Naive thymus-derived CD8-positive, alpha-beta T cell (primary cell): Measurements from ENCODE around the gene CCNT2. TPM values are rescaled to one million over a fixed set of nuclear protein-coding genes. Genes with fewer than 3 reads are reported as not detected.
"Not testable (repeated sequence)": the region's sequence is repeated elsewhere in the genome, so short reads cannot be mapped to it uniquely, and the experiment has no call there.

ENCODE experiments used
- ATAC-seq, 2 donors: fragments of 150-1000 bp; cut with Tn5 transposase in 1 of 2; sonication (Bioruptor Pico), chemical (Tn5 transposase) in 1 of 2; 1 replicate in 1 of 2; 2 replicates in 1 of 2; pipeline ENCODE4 v1.10.0; 2021; ENCODE audit warnings: mild to moderate bottlenecking in 2 of 2, moderate library complexity in 2 of 2
- POLR2A ChIA-PET: fragments of 350-600 bp; sonication (Branson Sonifier 250); formaldehyde crosslinking; loops from one replicate; lab custom pipeline; 2021; ENCODE audit warnings: antibody characterized with exemption; lab: Charles Lee
- DNase-seq, 10 donors: peaks; one replicate each; pipeline versions ENCODE4 v3.0.0 to v3.0.0-alpha.2; 2020 to 2022
- H3K27ac Mint-ChIP-seq, 10 donors: one replicate each; pipeline ENCODE4 v1.8.0; 2020 to 2022; ENCODE audit warnings: mild to moderate bottlenecking in 10 of 10, mixed read lengths in 10 of 10, moderate library complexity in 4 of 10, inconsistent platforms in 1 of 10
- H3K27me3 Mint-ChIP-seq, 5 donors: one replicate each; pipeline ENCODE4 v1.8.0; 2021 to 2022; ENCODE audit warnings: mixed read lengths in 5 of 5
- H3K36me3 Mint-ChIP-seq, 3 donors: one replicate each; pipeline ENCODE4 v1.8.0; 2020 to 2022; ENCODE audit warnings: mixed read lengths in 3 of 3, mild to moderate bottlenecking in 2 of 3, inconsistent platforms in 1 of 3
- H3K4me1 Mint-ChIP-seq, 4 donors: one replicate each; pipeline ENCODE4 v1.8.0; 2021 to 2022; ENCODE audit warnings: mixed read lengths in 4 of 4
- H3K4me3 Mint-ChIP-seq, 10 donors: one replicate each; pipeline ENCODE4 v1.8.0; 2020 to 2022; ENCODE audit warnings: mild to moderate bottlenecking in 10 of 10, mixed read lengths in 10 of 10, moderate library complexity in 6 of 10, inconsistent platforms in 1 of 10
- H3K9me3 Mint-ChIP-seq, 9 donors: one replicate each; pipeline ENCODE4 v1.8.0; 2020 to 2022; ENCODE audit warnings: mixed read lengths in 9 of 9, mild to moderate bottlenecking in 3 of 9, inconsistent platforms in 1 of 9, moderate library complexity in 1 of 9
- polyA plus RNA-seq, 3 donors: library from polyadenylated mRNA; unstranded; fragments of 300-500 nt; fragmentation: Illumina TruSeq; gene quantifications; one replicate each; pipeline ENCODE4 v1.2.3, GENCODE V29; 2021
- total RNA-seq, 8 experiments: library from RNA in 2 of 8; stranded (reverse) in 2 of 8; gene quantifications; one replicate each; pipeline ENCODE4 v1.2.3 and lab custom pipeline; 2021 to 2026

Gene CCNT2
- total and polyA plus RNA-seq, 5 experiments from 2014 or later, result 17.5 to 80.1 (median 21.9) TPM

GRCh38 chr2:134903701-134904100 lies 14.9 kb upstream of the CCNT2 start:
- DNase-seq, H3K27me3 Mint-ChIP-seq, H3K27ac Mint-ChIP-seq, H3K4me3 Mint-ChIP-seq, ATAC-seq, POLR2A ChIA-PET, H3K4me1 Mint-ChIP-seq: not testable (repeated sequence)
- peaks cover 0 to 14% (median 3%) of the 10 kb centered on the region in 9 donors for H3K9me3 Mint-ChIP-seq
- H3K36me3 Mint-ChIP-seq, result peaks cover 0 to 16% (median 12%) of the 10 kb centered on the region in 3 donors

GRCh38 chr2:134905168-134905567 lies 13.5 kb upstream of the CCNT2 start:
- DNase-seq, result no peak
- peaks cover 0 to 3% (median 0%) of the 10 kb centered on the region in 4 donors for H3K4me1 Mint-ChIP-seq
- peaks cover 0 to 18% (median 6%) of the 10 kb centered on the region in 9 donors for H3K9me3 Mint-ChIP-seq
- H3K36me3 Mint-ChIP-seq, result peaks cover 0 to 20% (median 14%) of the 10 kb centered on the region in 3 donors
- ATAC-seq, result no peak
- peaks cover 0 to 3% (median 0%) of the 10 kb centered on the region in 5 donors for H3K27me3 Mint-ChIP-seq
- POLR2A ChIA-PET, result no interaction called here
- no peak overlapping the region for H3K4me3 Mint-ChIP-seq
- H3K27ac Mint-ChIP-seq, result no peak overlapping the region

GRCh38 chr2:134906726-134907125 lies 11.9 kb upstream of the CCNT2 start:
- Mint-ChIP-seq H3K9me3 (peaks cover 0 to 18% (median 6%) of the 10 kb centered on the region in 9 donors), H3K27me3 (peaks cover 0 to 3% (median 0%) of the 10 kb centered on the region in 5 donors), H3K4me3 (no peak overlapping the region), H3K36me3 (peaks cover 0 to 20% (median 14%) of the 10 kb centered on the region in 3 donors), H3K27ac (no peak overlapping the region), H3K4me1 (peaks cover 0 to 3% (median 0%) of the 10 kb centered on the region in 4 donors)
- POLR2A ChIA-PET, result no interaction called here
- DNase-seq, result no peak
- ATAC-seq, result no peak

DNA sequence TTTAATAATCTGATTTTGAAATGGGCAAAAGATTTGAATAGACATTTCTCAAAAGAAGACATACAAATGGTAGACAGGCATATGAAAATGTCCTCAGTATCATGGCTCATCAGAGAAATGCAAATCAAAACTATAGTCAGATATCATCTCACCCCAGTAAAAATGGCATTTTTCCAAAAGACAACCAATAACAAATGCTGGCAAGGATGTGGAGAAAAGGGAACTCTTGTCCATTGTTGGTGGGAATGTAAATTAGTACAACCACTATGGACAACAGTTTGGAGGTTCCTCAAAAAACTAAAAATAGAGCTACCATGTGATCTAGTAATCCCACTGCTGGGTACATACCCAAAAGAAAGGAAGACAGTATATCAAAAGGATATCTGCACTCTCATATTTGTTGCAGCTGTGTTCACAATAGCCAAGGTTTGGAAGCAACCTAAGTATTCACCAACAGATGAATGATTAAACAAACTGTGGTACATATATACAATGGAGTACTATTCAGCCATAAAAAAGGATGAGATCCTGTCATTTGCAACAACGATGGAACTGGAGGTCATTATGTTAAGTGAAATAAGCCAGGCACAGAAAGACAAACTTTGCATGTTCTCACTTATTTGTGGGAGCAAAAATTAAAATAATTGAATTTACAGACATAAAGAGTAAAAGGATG lies 11.0 kb upstream of the CCNT2 start:
- ATAC-seq, H3K27ac Mint-ChIP-seq, POLR2A ChIA-PET, H3K4me1 Mint-ChIP-seq, DNase-seq, H3K27me3 Mint-ChIP-seq, H3K4me3 Mint-ChIP-seq: not testable (repeated sequence)
- H3K36me3 Mint-ChIP-seq, result peaks cover 0 to 20% (median 17%) of the 10 kb centered on the region in 3 donors
- H3K9me3 Mint-ChIP-seq, result peaks cover 0 to 23% (median 6%) of the 10 kb centered on the region in 9 donors

- DNase-seq (no peak), ATAC-seq (no peak)
- Mint-ChIP-seq H3K27me3 (peaks cover 0 to 3% (median 0%) of the 10 kb centered on the region in 5 donors), H3K4me3 (no peak overlapping the region), H3K4me1 (peaks cover 0 to 1% (median 0%) of the 10 kb centered on the region in 4 donors), H3K27ac (no peak overlapping the region), H3K9me3 (peaks cover 0 to 32% (median 6%) of the 10 kb centered on the region in 9 donors), H3K36me3 (peaks cover 0 to 21% (median 21%) of the 10 kb centered on the region in 3 donors)
- POLR2A ChIA-PET, result no interaction called here
These were observed 7.7 kb upstream of the CCNT2 start for GRCh38 chr2:134910763-134911399.

DNA sequence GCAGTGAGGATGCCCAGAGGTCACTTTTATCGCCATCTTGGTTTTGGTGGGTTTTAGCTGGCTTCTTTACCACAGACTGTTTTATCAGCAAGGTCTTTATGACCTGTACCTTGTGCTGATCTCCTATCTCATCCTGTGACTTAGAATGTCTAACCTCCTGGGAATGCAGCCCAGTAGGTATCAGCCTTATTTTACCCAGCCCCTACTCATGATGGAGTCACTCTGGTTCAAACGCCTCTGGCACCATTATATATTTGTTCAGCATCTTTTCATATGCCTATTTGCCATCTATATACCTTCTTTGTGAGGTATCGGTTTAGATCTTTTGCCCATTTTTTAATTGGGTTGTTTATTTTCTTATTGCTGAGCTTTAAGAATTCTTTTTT lies 7.2 kb upstream of the CCNT2 start:
- H3K4me3 Mint-ChIP-seq, result no peak overlapping the region
- peaks cover 0 to 21% (median 21%) of the 10 kb centered on the region in 3 donors for H3K36me3 Mint-ChIP-seq
- H3K4me1 Mint-ChIP-seq, result peaks cover 0 to 1% (median 0%) of the 10 kb centered on the region in 4 donors
- no peak overlapping the region for H3K27ac Mint-ChIP-seq
- ATAC-seq, result no peak
- H3K27me3 Mint-ChIP-seq, result peaks cover 0 to 3% (median 0%) of the 10 kb centered on the region in 5 donors
- H3K9me3 Mint-ChIP-seq, result peaks cover 0 to 32% (median 6%) of the 10 kb centered on the region in 9 donors
- DNase-seq, result no peak
- POLR2A ChIA-PET, result no interaction called here

DNA sequence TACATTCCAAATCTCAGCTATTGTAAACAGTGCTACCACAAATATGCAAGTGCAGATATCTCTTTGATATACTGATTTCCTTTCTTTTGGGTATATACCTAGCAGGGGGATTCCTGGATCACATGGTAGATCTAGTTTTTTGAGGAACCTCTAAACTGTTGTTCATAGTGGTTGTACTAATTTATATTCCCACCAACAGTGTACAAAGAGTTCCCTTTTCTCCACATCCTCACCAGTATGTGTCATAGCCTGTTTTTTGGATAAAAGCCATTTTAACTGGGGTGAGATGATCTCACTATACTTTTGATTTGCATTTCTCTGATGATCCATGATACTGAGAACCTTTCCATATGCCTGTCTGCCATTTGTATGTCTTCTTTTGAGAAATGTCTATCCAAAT lies 6.3 kb upstream of the CCNT2 start:
- ATAC-seq, result no peak
- H3K9me3 Mint-ChIP-seq, result peaks cover 0 to 26% (median 6%) of the 10 kb centered on the region in 9 donors

GRCh38 chr2:134917360-134917865 lies 1.2 kb upstream of the CCNT2 start:
- H3K9me3 Mint-ChIP-seq, result peaks cover 0 to 9% (median 0%) of the 10 kb centered on the region in 9 donors
- H3K4me3 Mint-ChIP-seq, result peak overlapping the region; percentile 91 to 99 (median 97)
- peaks cover 7 to 13% (median 9%) of the 10 kb centered on the region in 3 donors for H3K36me3 Mint-ChIP-seq
- H3K27ac Mint-ChIP-seq, result peak overlapping the region; percentile 95 to 100 (median 99)
- peak in 3 of 10 donors; percentile 4 to 61 (median 11) for DNase-seq
- POLR2A ChIA-PET, result interaction anchor here (0.6 to 1.8 kb wide), 7 partner anchors 247 to 958 kb away, joined by 3 to 14 read pairs (median 5); partner anchors contain the start of genes R3HDM1 and ZRANB3
- peaks cover 12 to 50% (median 30%) of the 10 kb centered on the region in 4 donors for H3K4me1 Mint-ChIP-seq
- H3K27me3 Mint-ChIP-seq, result peaks cover 0 to 3% (median 0%) of the 10 kb centered on the region in 5 donors
- ATAC-seq, result no peak

More for the DNA sequence above, 6.3 kb upstream of the CCNT2 start:
- Mint-ChIP-seq H3K36me3 (peaks cover 0 to 17% (median 16%) of the 10 kb centered on the region in 3 donors), H3K27me3 (peaks cover 0 to 3% (median 0%) of the 10 kb centered on the region in 5 donors), H3K4me3 (no peak overlapping the region), H3K27ac (no peak overlapping the region), H3K4me1 (peaks cover 0 to 8% (median 4%) of the 10 kb centered on the region in 4 donors)
- POLR2A ChIA-PET, result no interaction called here
- no peak for DNase-seq

GRCh38 chr2:134917888-134918525 lies 615 bp upstream of the CCNT2 start:
- peaks cover 0 to 3% (median 0%) of the 10 kb centered on the region in 5 donors for H3K27me3 Mint-ChIP-seq
- DNase-seq, result peak in 9 of 10 donors; percentile 77 to 92 (median 88)
- H3K4me3 Mint-ChIP-seq, result peak overlapping the region; percentile 91 to 99 (median 97)
- peaks cover 0 to 8% (median 0%) of the 10 kb centered on the region in 9 donors for H3K9me3 Mint-ChIP-seq
- POLR2A ChIA-PET, result interaction anchor here (0.6 to 1.8 kb wide), 13 partner anchors 28 to 958 kb away, joined by 3 to 14 read pairs (median 5); partner anchors contain the start of genes R3HDM1, RAB3GAP1 and ZRANB3
- H3K27ac Mint-ChIP-seq, result peak overlapping the region; percentile 95 to 100 (median 99)
- peaks cover 7 to 13% (median 13%) of the 10 kb centered on the region in 3 donors for H3K36me3 Mint-ChIP-seq
- peak; percentile 78 to 79 for ATAC-seq
- H3K4me1 Mint-ChIP-seq, result peaks cover 15 to 56% (median 36%) of the 10 kb centered on the region in 4 donors

GRCh38 chr2:134919341-134920210 lies 954 bp downstream of the CCNT2 start:
- H3K9me3 Mint-ChIP-seq, result no peaks in the 10 kb centered on the region
- peak overlapping the region; percentile 95 to 100 (median 99) for H3K27ac Mint-ChIP-seq
- H3K4me3 Mint-ChIP-seq, result peak overlapping the region; percentile 91 to 99 (median 97)
- ATAC-seq (no peak), DNase-seq (peak; percentile 16 to 65 (median 31))
- H3K27me3 Mint-ChIP-seq, result peaks cover 0 to 3% (median 0%) of the 10 kb centered on the region in 5 donors
- H3K36me3 Mint-ChIP-seq, result peaks cover 5 to 27% (median 10%) of the 10 kb centered on the region in 3 donors
- POLR2A ChIA-PET, result interaction anchor here (0.6 to 1.8 kb wide), 8 partner anchors 26 to 956 kb away, joined by 3 to 7 read pairs (median 4); partner anchors contain the start of genes R3HDM1, RAB3GAP1 and ZRANB3
- H3K4me1 Mint-ChIP-seq, result peaks cover 20 to 69% (median 50%) of the 10 kb centered on the region in 4 donors

- ATAC-seq, result no peak
- peak overlapping the region in 9 of 10 donors; percentile 1 to 74 (median 46) for H3K4me3 Mint-ChIP-seq
- peaks cover 2 to 55% (median 5%) of the 10 kb centered on the region in 3 donors for H3K36me3 Mint-ChIP-seq
- H3K27me3 Mint-ChIP-seq, result no peaks in the 10 kb centered on the region
- no peak for DNase-seq
- H3K27ac Mint-ChIP-seq, result peak overlapping the region in 3 of 10 donors; percentile 14 to 83 (median 27)
- no peaks in the 10 kb centered on the region for H3K9me3 Mint-ChIP-seq
- POLR2A ChIA-PET, result no interaction called here
- H3K4me1 Mint-ChIP-seq, result peaks cover 35 to 89% (median 78%) of the 10 kb centered on the region in 4 donors
These were observed 6.3 kb downstream of the CCNT2 start for GRCh38 chr2:134924912-134925311.
